H54 (cell line): ENCODE data around the gene NEURL3.
"Not testable (repeated sequence)": the region's sequence is repeated elsewhere in the genome, so short reads cannot be mapped to it uniquely, and the experiment has no call there.

Source experiments
- DNase-seq: peaks from one replicate; pipeline ENCODE4 v3.0.0; 2011; ENCODE audit warnings: low spot score, mixed read lengths; ENCODE audit not compliant: insufficient read length
- FAIRE-seq: peaks from 3 replicates; lab custom pipeline; 2011; peaks lifted over from hg19 to GRCh38; lab: Jason Lieb, UNC
- POLR2A ChIP-seq: IDR thresholded peaks from 2 replicates; pipeline ENCODE4 v1.6.1; 2011; ENCODE audit warnings: low read depth, mild to moderate bottlenecking, low read length

Gene NEURL3

GRCh38 chr2:96484091-96484490 lies 21.1 kb downstream of the NEURL3 start:
- DNase-seq (no peak), FAIRE-seq (no peak)
- no peak for TF ChIP-seq POLR2A

GRCh38 chr2:96477458-96477857 lies 27.7 kb downstream of the NEURL3 start:
- TF ChIP-seq POLR2A, result no peak
- no peak for FAIRE-seq
- DNase-seq, result no peak

GRCh38 chr2:96471772-96472171 lies 33.4 kb downstream of the NEURL3 start:
- DNase-seq, result no peak
- no peak for TF ChIP-seq POLR2A
- no peak for FAIRE-seq

- DNase-seq (no peak), FAIRE-seq (no peak)
- no peak for TF ChIP-seq POLR2A
These were observed 34.5 kb downstream of the NEURL3 start for GRCh38 chr2:96470636-96471035.

DNA sequence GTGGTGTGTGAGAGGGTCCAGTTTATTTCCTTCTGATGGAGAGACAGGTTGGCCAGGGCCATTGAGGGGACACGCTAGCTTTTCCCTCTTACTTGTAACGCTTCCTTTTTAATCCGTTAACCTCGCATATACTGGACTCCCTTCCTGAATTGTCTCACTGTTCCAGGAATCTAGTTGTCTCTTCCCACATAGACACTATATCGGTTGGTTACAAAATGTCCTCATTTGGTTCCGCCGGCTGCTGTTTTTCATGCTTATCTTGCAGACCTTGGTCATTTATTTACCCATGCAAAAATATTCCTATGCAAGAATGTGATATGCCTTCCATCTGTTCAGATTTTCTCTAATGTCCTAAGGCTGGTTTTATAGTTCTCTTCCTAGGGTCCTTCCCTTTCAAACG lies 35.0 kb downstream of the NEURL3 start:
- DNase-seq, result no peak
- no peak for FAIRE-seq

GRCh38 chr2:96468904-96469303 lies 36.3 kb downstream of the NEURL3 start:
- no peak for FAIRE-seq

More for the DNA sequence above, 35.0 kb downstream of the NEURL3 start:
- no peak for TF ChIP-seq POLR2A

DNA sequence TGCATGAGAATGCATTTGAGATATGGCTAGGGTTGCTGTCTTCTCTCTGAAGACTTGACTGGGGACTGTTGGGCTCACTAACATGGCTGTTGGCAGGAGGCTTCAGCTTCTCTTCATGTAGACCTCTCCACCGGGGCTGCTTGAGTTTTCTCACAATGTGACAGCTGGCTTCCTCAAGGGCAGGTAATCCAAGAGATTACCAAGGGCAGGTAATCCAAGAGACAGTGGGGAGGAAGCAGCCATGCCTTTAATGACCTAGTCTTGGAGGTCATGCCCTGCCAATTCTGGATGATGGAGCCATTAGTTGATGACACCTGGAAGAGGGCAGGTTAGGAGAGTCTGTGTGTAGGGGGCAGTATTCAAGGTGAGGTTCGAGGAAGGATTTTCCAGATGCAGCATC lies 40.5 kb downstream of the NEURL3 start:
- no peak for TF ChIP-seq POLR2A
- FAIRE-seq, result no peak
- no peak for DNase-seq

More at GRCh38 chr2:96468904-96469303, 36.3 kb downstream of the NEURL3 start:
- DNase-seq, result no peak
- no peak for TF ChIP-seq POLR2A

GRCh38 chr2:96464061-96464460 lies 41.1 kb downstream of the NEURL3 start:
- no peak for FAIRE-seq
- TF ChIP-seq POLR2A, result no peak

DNA sequence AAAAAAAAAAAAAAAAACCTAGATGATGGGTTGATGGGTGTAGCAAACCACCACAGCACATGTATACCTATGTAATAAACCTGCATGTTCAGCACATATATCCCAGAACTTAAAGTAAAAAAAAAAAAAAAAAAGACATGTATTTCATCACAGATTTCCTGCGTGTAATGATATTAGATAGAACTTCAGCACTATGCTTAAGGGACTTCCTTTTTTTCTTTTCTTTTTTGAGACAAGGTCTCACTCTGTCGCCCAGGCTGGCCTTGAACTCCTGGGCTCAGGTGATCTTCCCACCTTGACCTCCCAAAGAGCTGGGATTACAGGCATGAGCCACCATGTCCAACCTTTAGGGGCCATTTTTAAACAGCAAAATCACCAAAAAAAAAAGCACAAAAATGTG lies 42.0 kb downstream of the NEURL3 start:
- FAIRE-seq (no peak), DNase-seq (no peak)
- no peak for TF ChIP-seq POLR2A

More at GRCh38 chr2:96464061-96464460, 41.1 kb downstream of the NEURL3 start:
- DNase-seq, result no peak

- FAIRE-seq, DNase-seq: not testable (repeated sequence)
These were observed 43.5 kb downstream of the NEURL3 start for GRCh38 chr2:96461616-96462015.

GRCh38 chr2:96452053-96452452 lies 53.1 kb downstream of the NEURL3 start:
- no peak for DNase-seq
- no peak for FAIRE-seq
- TF ChIP-seq POLR2A, result no peak

- FAIRE-seq (no peak), DNase-seq (no peak)
- no peak for TF ChIP-seq POLR2A
These were observed 55.5 kb downstream of the NEURL3 start for GRCh38 chr2:96449637-96450036.

DNA sequence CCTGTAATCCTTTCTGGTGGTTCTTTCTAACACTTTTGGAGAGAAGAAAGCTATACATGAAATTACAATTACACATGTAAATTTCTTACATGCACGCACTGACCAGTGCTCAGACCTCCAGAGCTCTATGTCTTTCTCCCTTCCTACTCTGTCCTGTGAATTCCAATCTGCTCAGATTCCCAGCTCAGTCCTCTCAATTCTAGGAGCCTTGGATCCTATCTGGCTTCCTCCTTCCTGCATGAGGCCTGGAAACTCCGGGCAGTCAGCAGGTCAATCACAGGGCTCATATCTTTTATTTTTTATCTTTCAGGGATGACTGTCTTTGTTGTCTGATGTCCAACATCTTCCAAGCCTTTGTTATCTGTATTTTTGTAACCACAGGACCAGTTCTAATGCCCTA lies 56.0 kb downstream of the NEURL3 start:
- TF ChIP-seq POLR2A, result no peak
- no peak for FAIRE-seq
- no peak for DNase-seq

DNA sequence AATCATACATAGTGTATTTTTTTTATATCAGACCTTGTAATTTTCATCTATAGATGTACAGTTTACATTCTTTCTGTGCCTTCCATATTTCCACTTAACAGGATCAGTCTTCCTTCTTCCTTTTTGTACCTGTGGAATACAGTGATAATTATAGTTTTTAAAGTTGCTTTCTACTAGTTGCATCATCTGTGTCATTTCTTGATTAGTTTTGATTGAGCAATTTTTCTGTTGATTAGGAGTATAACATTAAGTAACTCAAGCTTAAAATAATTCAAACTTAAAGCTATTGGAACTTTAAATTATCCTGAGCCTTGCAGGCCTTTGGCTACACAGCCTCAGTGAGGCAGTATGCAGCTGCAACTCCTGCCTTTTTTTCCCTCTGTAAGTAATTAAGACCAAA lies 57.4 kb downstream of the NEURL3 start:
- TF ChIP-seq POLR2A, result no peak
- FAIRE-seq (no peak), DNase-seq (no peak)
